Suprapubic skin (tissue), 4 donors: ENCODE results near the gene GPR160. TPM values are rescaled to one million over a fixed set of nuclear protein-coding genes. Genes with fewer than 3 reads are reported as not detected.

Source experiments
- DNase-seq, 2 donors: peaks; one replicate each; pipeline ENCODE4 v3.0.0-alpha.2; 2019; ENCODE audit warnings: low spot score in 2 of 2
- H3K27ac ChIP-seq: fragments of 200-600 bp; sonication (generic); one replicate; pipeline ENCODE4 v1.5.1; 2019
- H3K27me3 ChIP-seq: fragments of 200-600 bp; sonication (generic); one replicate; pipeline ENCODE4 v1.5.1; 2019
- H3K36me3 ChIP-seq: fragments of 200-600 bp; sonication (generic); one replicate; pipeline ENCODE4 v1.5.1; 2019
- H3K4me1 ChIP-seq: fragments of 200-600 bp; sonication (generic); one replicate; pipeline ENCODE4 v1.5.1; 2019
- H3K4me3 ChIP-seq: fragments of 200-600 bp; sonication (generic); one replicate; pipeline ENCODE4 v1.5.1; 2019; ENCODE audit warnings: mild to moderate bottlenecking
- H3K9me3 ChIP-seq: fragments of 200-600 bp; sonication (generic); one replicate; pipeline ENCODE4 v1.5.1; 2019
- CTCF ChIP-seq, 2 donors: fragments of 200-600 bp in 1 of 2; fragments of 450-650 bp in 1 of 2; sonication (generic) in 1 of 2; IDR thresholded peaks; one replicate each; pipeline ENCODE4 v1.5.1; 2016 to 2019; ENCODE audit warnings: antibody characterized with exemption in 2 of 2, mild to moderate bottlenecking in 1 of 2, moderate library complexity in 1 of 2
- EP300 ChIP-seq: sonication (generic); formaldehyde crosslinking; IDR thresholded peaks from one replicate; pipeline ENCODE4 v1.6.1; 2017; ENCODE audit warnings: antibody characterized with exemption
- POLR2A ChIP-seq, 2 donors: fragments of 450-650 bp; IDR thresholded peaks; one replicate each; pipeline ENCODE4 v1.6.1; 2017; ENCODE audit warnings: antibody characterized with exemption in 2 of 2, mild to moderate bottlenecking in 2 of 2, moderate library complexity in 2 of 2
- POLR2AphosphoS5 ChIP-seq, 3 donors: sonication (generic); formaldehyde crosslinking; IDR thresholded peaks; one replicate each; pipeline ENCODE4 v1.6.1; 2017; ENCODE audit warnings: antibody characterized with exemption in 3 of 3
- WGBS: methylation state at CpG from one replicate; pipeline ENCODE4 v1.1.5; 2018; 5-methylcytosine and 5-hydroxymethylcytosine counted together
- total RNA-seq, 4 donors: library from RNA; depleted of rRNA; stranded (reverse); fragments of >200 nt; gene quantifications; one replicate each; pipeline ENCODE4 v1.1.0, GENCODE V29; 2016

The GPR160 gene
- total RNA-seq, 4 donors from 2014 or later: 2.8 to 12.2 (median 3.0) TPM

GRCh38 chr3:170057550-170057949 is 19.8 kb downstream of the GPR160 start:
- 88% methylated on average over 3 of the region's 3 CpGs for WGBS
- Histone ChIP-seq H3K4me1 (no peaks in the 10 kb centered on the region), H3K4me3 (no peak overlapping the region), H3K27me3 (no peaks in the 10 kb centered on the region), H3K36me3 (no peaks in the 10 kb centered on the region), H3K27ac (no peak overlapping the region), H3K9me3 (no peaks in the 10 kb centered on the region)
- DNase-seq: no peak
- no peak for TF ChIP-seq EP300
- no peak for TF ChIP-seq POLR2A (IDR thresholded peaks at IDR 0.05)
- TF ChIP-seq CTCF (IDR thresholded peaks at IDR 0.05): no peak
- no peak for TF ChIP-seq POLR2AphosphoS5 (IDR thresholded peaks at IDR 0.05)

- Histone ChIP-seq H3K27me3 (no peaks in the 10 kb centered on the region), H3K4me3 (no peak overlapping the region), H3K36me3 (no peaks in the 10 kb centered on the region), H3K4me1 (no peaks in the 10 kb centered on the region), H3K27ac (no peak overlapping the region), H3K9me3 (no peaks in the 10 kb centered on the region)
- DNase-seq: no peak
- TF ChIP-seq EP300 (no peak), CTCF (IDR thresholded peaks at IDR 0.05) (no peak), POLR2AphosphoS5 (IDR thresholded peaks at IDR 0.05) (no peak), POLR2A (IDR thresholded peaks at IDR 0.05) (no peak)
- 61% methylated on average over 6 of the region's 6 CpGs for WGBS
Observed at GRCh38 chr3:170058127-170058526, 20.3 kb downstream of the GPR160 start.

- WGBS: 57% methylated on average over 1 of the region's 1 CpG
- no peaks in the 10 kb centered on the region for H3K36me3 ChIP-seq
- TF ChIP-seq POLR2A (IDR thresholded peaks at IDR 0.05) (no peak), EP300 (no peak), POLR2AphosphoS5 (IDR thresholded peaks at IDR 0.05) (no peak), CTCF (IDR thresholded peaks at IDR 0.05) (no peak)
- H3K9me3 ChIP-seq: no peaks in the 10 kb centered on the region
- no peak for DNase-seq
- H3K27me3 ChIP-seq: no peaks in the 10 kb centered on the region
- no peak overlapping the region for H3K27ac ChIP-seq
- H3K4me3 ChIP-seq: no peak overlapping the region
- H3K4me1 ChIP-seq: no peaks in the 10 kb centered on the region
Observed at GRCh38 chr3:170059447-170059846, 21.7 kb downstream of the GPR160 start.

- Histone ChIP-seq H3K36me3 (no peaks in the 10 kb centered on the region), H3K4me3 (no peak overlapping the region), H3K9me3 (no peaks in the 10 kb centered on the region), H3K4me1 (no peaks in the 10 kb centered on the region), H3K27me3 (no peaks in the 10 kb centered on the region), H3K27ac (no peak overlapping the region)
- 93% methylated on average over 20 of the region's 20 CpGs for WGBS
- TF ChIP-seq POLR2A (IDR thresholded peaks at IDR 0.05): no peak
- no peak for TF ChIP-seq EP300
- TF ChIP-seq CTCF (IDR thresholded peaks at IDR 0.05): no peak
- TF ChIP-seq POLR2AphosphoS5 (IDR thresholded peaks at IDR 0.05): no peak
- no peak for DNase-seq
Observed at GRCh38 chr3:170062068-170062467, 24.3 kb downstream of the GPR160 start.

- Histone ChIP-seq H3K4me3 (no peak overlapping the region), H3K27ac (no peak overlapping the region), H3K4me1 (no peaks in the 10 kb centered on the region), H3K36me3 (no peaks in the 10 kb centered on the region), H3K9me3 (no peaks in the 10 kb centered on the region), H3K27me3 (no peaks in the 10 kb centered on the region)
- WGBS: 97% methylated on average over 16 of the region's 16 CpGs
- DNase-seq: no peak
- TF ChIP-seq EP300 (no peak), POLR2A (IDR thresholded peaks at IDR 0.05) (no peak), POLR2AphosphoS5 (IDR thresholded peaks at IDR 0.05) (no peak), CTCF (IDR thresholded peaks at IDR 0.05) (no peak)
Observed at GRCh38 chr3:170062769-170063168, 25.0 kb downstream of the GPR160 start.
